ENCODE data around the gene RENBP. TPM values are rescaled to one million over a fixed set of nuclear protein-coding genes. Genes with fewer than 3 reads are reported as not detected.
A peak's percentile ranks its signal among the peaks of the same experiment; 100 is the strongest.

Gene RENBP
- total RNA-seq, 4 donors from 2014 or later = 4.6 to 13.1 (median 7.2) TPM; not detected in 1

- H3K9me3 ChIP-seq = no peaks in the 10 kb centered on the region
- intact Hi-C loops (cut with DNase I; ENCODE audit: low total_unique reads) (no loop called here), in situ Hi-C loops (cut with MboI; ENCODE audit: low pct_ligation_motif_present in 1 of 4, low pct_unique_long_range_greater_than_20kb in 1 of 4, low sequenced_read_pairs in 3 of 4) (loop anchor here in 2 of 4 donors (25.0 kb wide), 2 partner anchors 205 to 570 kb away; partner anchors contain the start of genes G6PD (in 1 of the 2), IKBKG (in 1 of the 2) and PLXNB3 (in 1 of the 2))
- no peak overlapping the region for H3K4me3 ChIP-seq
- H3K4me1 ChIP-seq = peaks cover 11 to 42% (median 33%) of the 10 kb centered on the region in 4 donors
- peak overlapping the region; percentile 94 to 100 (median 98) for H3K27ac ChIP-seq
- no peak for DNase-seq
- H3K36me3 ChIP-seq = no peaks in the 10 kb centered on the region
- WGBS, 2 donors (ENCODE audit: low coverage in 1 of 2) = 73% methylated on average over 16 of the region's 16 CpGs; no CpG with 5 or more reads in 1 of the 2 donors
- H3K27me3 ChIP-seq = no peaks in the 10 kb centered on the region
- no peak for TF ChIP-seq EP300 (IDR thresholded peaks at IDR 0.05; ENCODE audit: low read depth)
- no peak for TF ChIP-seq CTCF (IDR thresholded peaks at IDR 0.05)
- TF ChIP-seq POLR2AphosphoS5 (IDR thresholded peaks at IDR 0.05) = no peak
- no peak for TF ChIP-seq POLR2A (IDR thresholded peaks at IDR 0.05)
Measured at GRCh38 chrX:153967536-153968224, 23.2 kb upstream of the RENBP start.

GRCh38 chrX:153966841-153967535 lies 22.5 kb upstream of the RENBP start:
- intact Hi-C loops (cut with DNase I; ENCODE audit: low total_unique reads) = no loop called here
- Histone ChIP-seq H3K27ac (peak overlapping the region; percentile 94 to 100 (median 98)), H3K4me3 (no peak overlapping the region), H3K4me1 (peaks cover 11 to 42% (median 33%) of the 10 kb centered on the region in 4 donors), H3K36me3 (peaks cover 0 to 2% (median 0%) of the 10 kb centered on the region in 4 donors), H3K9me3 (no peaks in the 10 kb centered on the region), H3K27me3 (no peaks in the 10 kb centered on the region)
- in situ Hi-C loops (cut with MboI; ENCODE audit: low pct_ligation_motif_present in 1 of 4, low pct_unique_long_range_greater_than_20kb in 1 of 4, low sequenced_read_pairs in 3 of 4) = loop anchor here in 2 of 4 donors (25.0 kb wide), 2 partner anchors 205 to 570 kb away; partner anchors contain the start of genes G6PD (in 1 of the 2), IKBKG (in 1 of the 2) and PLXNB3 (in 1 of the 2)
- WGBS, 2 donors (ENCODE audit: low coverage in 1 of 2) = 79% methylated on average over 14 of the region's 14 CpGs; no CpG with 5 or more reads in 1 of the 2 donors
- TF ChIP-seq CTCF (IDR thresholded peaks at IDR 0.05) = no peak
- no peak for TF ChIP-seq POLR2A (IDR thresholded peaks at IDR 0.05)
- no peak for TF ChIP-seq POLR2AphosphoS5 (IDR thresholded peaks at IDR 0.05)
- no peak for TF ChIP-seq EP300 (IDR thresholded peaks at IDR 0.05; ENCODE audit: low read depth)
- DNase-seq = no peak

- H3K36me3 ChIP-seq = peaks cover 0 to 7% (median 0%) of the 10 kb centered on the region in 4 donors
- peaks cover 11 to 42% (median 33%) of the 10 kb centered on the region in 4 donors for H3K4me1 ChIP-seq
- no peak for DNase-seq
- WGBS, 2 donors (ENCODE audit: low coverage in 1 of 2) = 70% methylated on average over 15 of the region's 15 CpGs; no CpG with 5 or more reads in 1 of the 2 donors
- in situ Hi-C loops (cut with MboI; ENCODE audit: low pct_ligation_motif_present in 1 of 4, low pct_unique_long_range_greater_than_20kb in 1 of 4, low sequenced_read_pairs in 3 of 4) (loop anchor here in 2 of 4 donors (25.0 kb wide), 2 partner anchors 204 to 571 kb away; partner anchors contain the start of genes G6PD (in 1 of the 2), IKBKG (in 1 of the 2) and PLXNB3 (in 1 of the 2)), intact Hi-C loops (cut with DNase I; ENCODE audit: low total_unique reads) (no loop called here)
- H3K27ac ChIP-seq = peak overlapping the region; percentile 94 to 100 (median 98)
- TF ChIP-seq CTCF (IDR thresholded peaks at IDR 0.05) (no peak), POLR2A (IDR thresholded peaks at IDR 0.05) (no peak), POLR2AphosphoS5 (IDR thresholded peaks at IDR 0.05) (no peak), EP300 (IDR thresholded peaks at IDR 0.05; ENCODE audit: low read depth) (no peak)
- H3K9me3 ChIP-seq = no peaks in the 10 kb centered on the region
- H3K4me3 ChIP-seq = no peak overlapping the region
- H3K27me3 ChIP-seq = no peaks in the 10 kb centered on the region
Measured at GRCh38 chrX:153966283-153966688, 21.8 kb upstream of the RENBP start.

- H3K27me3 ChIP-seq = no peaks in the 10 kb centered on the region
- TF ChIP-seq POLR2A (IDR thresholded peaks at IDR 0.05) = no peak
- no peak for TF ChIP-seq POLR2AphosphoS5 (IDR thresholded peaks at IDR 0.05)
- TF ChIP-seq CTCF (IDR thresholded peaks at IDR 0.05) = no peak
- 74% methylated on average over 5 of the region's 5 CpGs; no CpG with 5 or more reads in 1 of the 2 donors for WGBS, 2 donors (ENCODE audit: low coverage in 1 of 2)
- H3K4me1 ChIP-seq = peaks cover 11 to 42% (median 33%) of the 10 kb centered on the region in 4 donors
- in situ Hi-C loops (cut with MboI; ENCODE audit: low pct_ligation_motif_present in 1 of 4, low pct_unique_long_range_greater_than_20kb in 1 of 4, low sequenced_read_pairs in 3 of 4) = loop anchor here in 2 of 4 donors (25.0 kb wide), 2 partner anchors 203 to 572 kb away; partner anchors contain the start of genes G6PD (in 1 of the 2), IKBKG (in 1 of the 2) and PLXNB3 (in 1 of the 2)
- peaks cover 0 to 7% (median 0%) of the 10 kb centered on the region in 4 donors for H3K36me3 ChIP-seq
- H3K27ac ChIP-seq = no peak overlapping the region
- H3K4me3 ChIP-seq = no peak overlapping the region
- H3K9me3 ChIP-seq = no peaks in the 10 kb centered on the region
- intact Hi-C loops (cut with DNase I; ENCODE audit: low total_unique reads) = no loop called here
- no peak for DNase-seq
Measured at GRCh38 chrX:153965406-153965805, 21.0 kb upstream of the RENBP start.
